ENCODE measurements around the gene AMPH. TPM values are rescaled to one million over a fixed set of nuclear protein-coding genes. Genes with fewer than 3 reads are reported as not detected.

AMPH gene
- total RNA-seq, 1 experiment from 2014 or later = not detected

DNA sequence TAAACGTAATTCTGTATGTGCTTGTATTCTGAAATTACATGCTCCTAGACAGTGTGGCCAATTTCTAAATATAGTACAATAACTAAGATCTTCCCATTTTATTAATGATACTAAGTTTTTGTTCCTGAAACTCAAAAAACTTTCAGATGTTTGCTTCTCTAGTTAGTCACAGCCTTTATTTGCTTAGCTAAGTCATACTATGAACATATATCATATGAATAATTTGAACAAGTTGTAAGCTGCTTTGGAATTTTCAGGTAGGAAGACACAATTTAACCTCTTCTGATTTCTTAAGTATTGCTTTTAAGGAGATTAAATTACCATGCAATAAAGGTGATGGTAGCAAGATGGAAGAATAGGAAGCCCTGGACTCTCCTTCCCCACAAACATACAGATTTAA, 148.7 kb downstream of the AMPH start:
- H3K4me3 ChIP-seq (ENCODE audit: low read length) = no peak overlapping the region
- ChIA-PET POLR2A (ENCODE audit: unreplicated experiment) (no interaction called here), CTCF (no interaction called here)
- no peaks in the 10 kb centered on the region for H3K9me3 ChIP-seq (ENCODE audit: low read length)
- H3K27ac ChIP-seq (ENCODE audit: low read length) = peak overlapping the region; percentile 40
- H3K36me3 ChIP-seq (ENCODE audit: low read depth, low read length) = no peaks in the 10 kb centered on the region
- H3K79me2 ChIP-seq (ENCODE audit: low read length) = no peaks in the 10 kb centered on the region
- H3K4me1 ChIP-seq (ENCODE audit: insufficient read depth, low read length) = peaks cover 24% of the 10 kb centered on the region
- no peak overlapping the region for H3K9ac ChIP-seq (ENCODE audit: low read length)
- ATAC-seq (peak; percentile 37; the same call in 1 of the 2 replicates), DNase-seq (peak; percentile 53)
- BruUV-seq (replicated peaks) = no TSS peak
- peak overlapping the region; percentile 24; the same call in 1 of the 2 replicates for H3K4me2 ChIP-seq (ENCODE audit: low read length)
- intact Hi-C loops (cut with micrococcal nuclease) = no loop called here
- H3F3A ChIP-seq (ENCODE audit: low read length, unreplicated experiment) = no peaks in the 10 kb centered on the region
- no peaks in the 10 kb centered on the region for H3K9me2 ChIP-seq (replicated peaks; ENCODE audit: low read length)
- peaks cover 16% of the 10 kb centered on the region; the same call in 1 of the 2 replicates for H3K27me3 ChIP-seq (ENCODE audit: low read length)
- TF ChIP-seq, protein P1, sequence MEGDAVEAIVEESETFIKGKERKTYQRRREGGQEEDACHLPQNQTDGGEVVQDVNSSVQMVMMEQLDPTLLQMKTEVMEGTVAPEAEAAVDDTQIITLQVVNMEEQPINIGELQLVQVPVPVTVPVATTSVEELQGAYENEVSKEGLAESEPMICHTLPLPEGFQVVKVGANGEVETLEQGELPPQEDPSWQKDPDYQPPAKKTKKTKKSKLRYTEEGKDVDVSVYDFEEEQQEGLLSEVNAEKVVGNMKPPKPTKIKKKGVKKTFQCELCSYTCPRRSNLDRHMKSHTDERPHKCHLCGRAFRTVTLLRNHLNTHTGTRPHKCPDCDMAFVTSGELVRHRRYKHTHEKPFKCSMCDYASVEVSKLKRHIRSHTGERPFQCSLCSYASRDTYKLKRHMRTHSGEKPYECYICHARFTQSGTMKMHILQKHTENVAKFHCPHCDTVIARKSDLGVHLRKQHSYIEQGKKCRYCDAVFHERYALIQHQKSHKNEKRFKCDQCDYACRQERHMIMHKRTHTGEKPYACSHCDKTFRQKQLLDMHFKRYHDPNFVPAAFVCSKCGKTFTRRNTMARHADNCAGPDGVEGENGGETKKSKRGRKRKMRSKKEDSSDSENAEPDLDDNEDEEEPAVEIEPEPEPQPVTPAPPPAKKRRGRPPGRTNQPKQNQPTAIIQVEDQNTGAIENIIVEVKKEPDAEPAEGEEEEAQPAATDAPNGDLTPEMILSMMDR (conservative IDR thresholded peaks at IDR 0.05; ENCODE audit: low read depth, low read length) = no peak
- TF ChIP-seq EZH2 (IDR thresholded peaks at IDR 0.05; ENCODE audit: low read length, unreplicated experiment) = no peak
- no peak for TF ChIP-seq EZH2phosphoT487 (IDR thresholded peaks at IDR 0.05; ENCODE audit: borderline replicate concordance, low read length)
- no peak overlapping the region for H2AFZ ChIP-seq (ENCODE audit: low read length)
- no peaks in the 10 kb centered on the region for H4K20me1 ChIP-seq (ENCODE audit: low read length)

DNA sequence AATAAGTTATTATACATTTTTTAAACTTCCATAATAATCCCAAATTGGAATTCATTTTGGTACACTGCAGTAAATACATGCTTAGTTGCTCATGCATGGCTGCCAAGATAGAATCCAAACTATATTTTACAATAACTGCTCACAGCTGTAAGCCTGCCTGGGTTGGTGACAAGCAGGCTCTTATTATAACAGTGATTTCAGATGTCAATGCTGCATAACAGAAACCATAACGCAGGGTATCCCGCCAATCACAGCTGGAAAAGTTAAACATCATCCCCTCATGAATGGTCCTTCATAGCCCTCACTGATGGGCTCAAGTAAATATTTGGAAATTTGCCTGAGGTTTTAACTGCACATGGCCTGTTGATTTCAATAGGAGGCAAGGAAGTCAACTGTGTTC, 149.8 kb downstream of the AMPH start:
- no peak for ATAC-seq
- POLR2A ChIA-PET (ENCODE audit: unreplicated experiment) = no interaction called here
- TF ChIP-seq EZH2phosphoT487 (IDR thresholded peaks at IDR 0.05; ENCODE audit: borderline replicate concordance, low read length) = no peak
- TF ChIP-seq, protein P1 (conservative IDR thresholded peaks at IDR 0.05; ENCODE audit: low read depth, low read length) = no peak
- no peak for TF ChIP-seq EZH2 (IDR thresholded peaks at IDR 0.05; ENCODE audit: low read length, unreplicated experiment)

DNA sequence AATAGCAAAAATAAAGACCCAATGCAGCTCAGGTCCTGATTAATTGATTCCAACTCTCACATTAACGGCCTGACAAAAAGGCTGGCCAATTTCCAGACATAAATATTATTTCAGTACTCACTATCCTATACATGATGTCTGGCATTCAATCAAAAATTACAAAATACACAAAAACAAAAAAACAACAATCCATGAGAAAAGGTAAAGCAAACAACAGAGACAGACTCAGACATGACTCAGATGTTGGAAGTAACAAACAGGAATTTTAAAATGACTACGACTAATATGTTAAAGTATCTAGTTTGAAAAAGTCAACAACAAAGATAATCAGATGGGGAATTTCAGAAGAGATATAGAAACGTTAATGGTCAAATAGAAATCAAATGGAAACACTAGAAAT, 152.8 kb downstream of the AMPH start:
- Histone ChIP-seq H4K20me1 (ENCODE audit: low read length) (no peaks in the 10 kb centered on the region), H3K4me3 (ENCODE audit: low read length) (no peak overlapping the region), H3K36me3 (ENCODE audit: low read depth, low read length) (no peaks in the 10 kb centered on the region), H3F3A (ENCODE audit: low read length, unreplicated experiment) (no peaks in the 10 kb centered on the region), H3K27ac (ENCODE audit: low read length) (no peak overlapping the region), H3K9me2 (replicated peaks; ENCODE audit: low read length) (no peaks in the 10 kb centered on the region), H3K9ac (ENCODE audit: low read length) (no peak overlapping the region), H3K79me2 (ENCODE audit: low read length) (no peaks in the 10 kb centered on the region), H3K27me3 (ENCODE audit: low read length) (no peaks in the 10 kb centered on the region), H3K9me3 (ENCODE audit: low read length) (no peaks in the 10 kb centered on the region), H3K4me1 (ENCODE audit: insufficient read depth, low read length) (peaks cover 24% of the 10 kb centered on the region), H3K4me2 (ENCODE audit: low read length) (0 out of 2 replicates have a peak overlapping the region, but pooled peaks have one; percentile 10), H2AFZ (ENCODE audit: low read length) (no peak overlapping the region)
- ATAC-seq (no peak), DNase-seq (peak; percentile 74)
- intact Hi-C loops (cut with micrococcal nuclease) = no loop called here
- TF ChIP-seq EZH2phosphoT487 (IDR thresholded peaks at IDR 0.05; ENCODE audit: borderline replicate concordance, low read length) = no peak
- no peak for TF ChIP-seq EZH2 (IDR thresholded peaks at IDR 0.05; ENCODE audit: low read length, unreplicated experiment)
- TF ChIP-seq, protein P1 (conservative IDR thresholded peaks at IDR 0.05; ENCODE audit: low read depth, low read length) = no peak
- ChIA-PET CTCF (no interaction called here), POLR2A (ENCODE audit: unreplicated experiment) (no interaction called here)
- BruUV-seq (replicated peaks) = no TSS peak

More for the DNA sequence above, 149.8 kb downstream of the AMPH start:
- Histone ChIP-seq H3K4me1 (ENCODE audit: insufficient read depth, low read length) (peaks cover 24% of the 10 kb centered on the region), H3K9ac (ENCODE audit: low read length) (no peak overlapping the region), H2AFZ (ENCODE audit: low read length) (no peak overlapping the region), H3K4me3 (ENCODE audit: low read length) (no peak overlapping the region), H3K36me3 (ENCODE audit: low read depth, low read length) (no peaks in the 10 kb centered on the region), H3K9me2 (replicated peaks; ENCODE audit: low read length) (no peaks in the 10 kb centered on the region), H3K79me2 (ENCODE audit: low read length) (no peaks in the 10 kb centered on the region), H3K9me3 (ENCODE audit: low read length) (no peaks in the 10 kb centered on the region), H3K27ac (ENCODE audit: low read length) (no peak overlapping the region), H3K27me3 (ENCODE audit: low read length) (peaks cover 10% of the 10 kb centered on the region; the same call in 1 of the 2 replicates), H4K20me1 (ENCODE audit: low read length) (no peaks in the 10 kb centered on the region), H3K4me2 (ENCODE audit: low read length) (no peak overlapping the region), H3F3A (ENCODE audit: low read length, unreplicated experiment) (no peaks in the 10 kb centered on the region)
- no peak for DNase-seq
- no TSS peak for BruUV-seq (replicated peaks)
- intact Hi-C loops (cut with micrococcal nuclease) = no loop called here
- CTCF ChIA-PET = no interaction called here
